ENCODE results near the gene P2RY14.

GRCh38 chr3:151283907-151284461 lies 5.6 kb upstream of the P2RY14 start:
- TF ChIP-seq, protein P1, sequence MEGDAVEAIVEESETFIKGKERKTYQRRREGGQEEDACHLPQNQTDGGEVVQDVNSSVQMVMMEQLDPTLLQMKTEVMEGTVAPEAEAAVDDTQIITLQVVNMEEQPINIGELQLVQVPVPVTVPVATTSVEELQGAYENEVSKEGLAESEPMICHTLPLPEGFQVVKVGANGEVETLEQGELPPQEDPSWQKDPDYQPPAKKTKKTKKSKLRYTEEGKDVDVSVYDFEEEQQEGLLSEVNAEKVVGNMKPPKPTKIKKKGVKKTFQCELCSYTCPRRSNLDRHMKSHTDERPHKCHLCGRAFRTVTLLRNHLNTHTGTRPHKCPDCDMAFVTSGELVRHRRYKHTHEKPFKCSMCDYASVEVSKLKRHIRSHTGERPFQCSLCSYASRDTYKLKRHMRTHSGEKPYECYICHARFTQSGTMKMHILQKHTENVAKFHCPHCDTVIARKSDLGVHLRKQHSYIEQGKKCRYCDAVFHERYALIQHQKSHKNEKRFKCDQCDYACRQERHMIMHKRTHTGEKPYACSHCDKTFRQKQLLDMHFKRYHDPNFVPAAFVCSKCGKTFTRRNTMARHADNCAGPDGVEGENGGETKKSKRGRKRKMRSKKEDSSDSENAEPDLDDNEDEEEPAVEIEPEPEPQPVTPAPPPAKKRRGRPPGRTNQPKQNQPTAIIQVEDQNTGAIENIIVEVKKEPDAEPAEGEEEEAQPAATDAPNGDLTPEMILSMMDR (IDR thresholded peaks at IDR 0.05), result no peak
- TF ChIP-seq POLR2A (IDR thresholded peaks at IDR 0.05), result no peak
